GM10266 (cell line): Measurements from ENCODE around the gene PRR4.

ENCODE experiments used
- DNase-seq: peaks from one replicate; pipeline ENCODE4 v3.0.0; 2012; ENCODE audit errors: extremely low spot score
- TF ChIP-seq, protein P1 (sequence below): IDR thresholded peaks from 2 replicates; pipeline ENCODE4 v1.5.1; 2012; ENCODE audit warnings: mild to moderate bottlenecking, low read depth; ENCODE audit not compliant: control insufficient read depth, insufficient read depth; ENCODE audit errors: missing control alignments

PRR4 gene

DNA sequence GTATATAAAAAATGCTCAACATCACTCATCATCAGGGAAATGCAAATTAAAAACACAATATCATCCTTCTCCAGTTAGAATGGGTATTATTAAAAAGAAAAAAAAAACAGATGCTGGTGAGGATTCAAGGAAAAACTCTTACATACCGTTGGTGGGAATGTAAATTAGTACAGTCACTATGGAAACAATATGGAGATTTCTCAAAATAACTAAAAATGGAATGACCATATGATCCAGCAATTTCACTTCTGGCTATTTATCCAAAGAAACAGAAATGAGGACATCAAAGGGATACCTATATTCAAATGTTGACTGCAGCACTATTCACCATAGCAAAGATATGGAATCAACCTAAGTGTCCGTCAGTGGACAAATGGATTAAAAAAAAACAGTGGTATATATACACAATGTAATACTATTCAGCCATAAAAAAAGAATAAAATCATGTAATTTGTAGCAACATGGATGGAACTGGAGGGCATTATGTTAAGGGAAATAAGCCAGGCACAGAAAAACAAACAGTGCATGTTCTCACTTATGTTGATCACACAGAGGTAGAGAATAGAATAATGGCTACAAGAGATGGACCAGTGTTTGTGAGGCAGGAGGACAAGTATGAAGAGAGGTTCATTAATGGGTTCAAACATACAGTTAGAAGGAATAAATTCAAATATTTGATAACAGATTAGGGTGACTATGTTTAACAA lies 14.4 kb upstream of the PRR4 start:
- TF ChIP-seq, protein P1, sequence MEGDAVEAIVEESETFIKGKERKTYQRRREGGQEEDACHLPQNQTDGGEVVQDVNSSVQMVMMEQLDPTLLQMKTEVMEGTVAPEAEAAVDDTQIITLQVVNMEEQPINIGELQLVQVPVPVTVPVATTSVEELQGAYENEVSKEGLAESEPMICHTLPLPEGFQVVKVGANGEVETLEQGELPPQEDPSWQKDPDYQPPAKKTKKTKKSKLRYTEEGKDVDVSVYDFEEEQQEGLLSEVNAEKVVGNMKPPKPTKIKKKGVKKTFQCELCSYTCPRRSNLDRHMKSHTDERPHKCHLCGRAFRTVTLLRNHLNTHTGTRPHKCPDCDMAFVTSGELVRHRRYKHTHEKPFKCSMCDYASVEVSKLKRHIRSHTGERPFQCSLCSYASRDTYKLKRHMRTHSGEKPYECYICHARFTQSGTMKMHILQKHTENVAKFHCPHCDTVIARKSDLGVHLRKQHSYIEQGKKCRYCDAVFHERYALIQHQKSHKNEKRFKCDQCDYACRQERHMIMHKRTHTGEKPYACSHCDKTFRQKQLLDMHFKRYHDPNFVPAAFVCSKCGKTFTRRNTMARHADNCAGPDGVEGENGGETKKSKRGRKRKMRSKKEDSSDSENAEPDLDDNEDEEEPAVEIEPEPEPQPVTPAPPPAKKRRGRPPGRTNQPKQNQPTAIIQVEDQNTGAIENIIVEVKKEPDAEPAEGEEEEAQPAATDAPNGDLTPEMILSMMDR: no peak
- no peak for DNase-seq

DNA sequence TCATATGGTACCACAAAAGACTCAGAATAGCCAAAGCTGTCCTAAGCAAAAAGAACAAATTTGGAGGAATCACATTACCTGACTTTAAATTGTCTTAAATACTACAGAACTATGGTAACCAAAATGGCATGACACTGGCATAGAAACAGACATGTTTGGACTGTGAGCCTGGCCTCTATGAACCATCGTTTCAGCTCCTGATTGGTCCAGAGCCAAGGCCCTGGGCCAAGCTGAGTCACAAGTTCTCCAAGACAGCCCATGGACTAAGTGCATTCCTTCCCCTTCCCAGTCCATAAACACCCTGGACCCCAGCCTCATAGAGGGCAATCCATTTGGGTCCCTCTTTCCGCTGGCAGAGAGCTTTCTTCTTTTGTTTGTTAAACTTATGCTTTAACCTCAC lies 12.1 kb upstream of the PRR4 start:
- DNase-seq: no peak

DNA sequence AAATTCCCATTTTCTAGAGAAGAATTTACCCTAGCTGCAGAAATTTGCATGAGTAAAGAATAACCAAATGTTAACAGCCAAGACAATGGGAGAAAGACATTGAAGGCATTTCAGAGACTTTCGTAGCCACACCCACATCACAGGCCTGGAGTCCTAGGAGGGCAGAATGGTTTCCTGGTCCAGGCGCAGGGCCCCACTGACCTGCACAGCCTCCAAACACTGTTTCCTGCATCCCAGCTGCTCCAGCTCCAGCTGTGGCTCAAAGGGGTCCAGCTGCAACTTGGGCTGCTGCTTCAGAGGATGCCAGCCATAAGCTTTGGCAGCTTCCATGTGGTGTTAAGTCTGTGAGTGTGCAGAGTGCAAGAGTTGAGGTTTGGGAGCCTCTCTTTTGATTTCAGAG lies 6.5 kb upstream of the PRR4 start:
- TF ChIP-seq, protein P1: no peak

More for the DNA sequence above, 12.1 kb upstream of the PRR4 start:
- TF ChIP-seq, protein P1: no peak

DNA sequence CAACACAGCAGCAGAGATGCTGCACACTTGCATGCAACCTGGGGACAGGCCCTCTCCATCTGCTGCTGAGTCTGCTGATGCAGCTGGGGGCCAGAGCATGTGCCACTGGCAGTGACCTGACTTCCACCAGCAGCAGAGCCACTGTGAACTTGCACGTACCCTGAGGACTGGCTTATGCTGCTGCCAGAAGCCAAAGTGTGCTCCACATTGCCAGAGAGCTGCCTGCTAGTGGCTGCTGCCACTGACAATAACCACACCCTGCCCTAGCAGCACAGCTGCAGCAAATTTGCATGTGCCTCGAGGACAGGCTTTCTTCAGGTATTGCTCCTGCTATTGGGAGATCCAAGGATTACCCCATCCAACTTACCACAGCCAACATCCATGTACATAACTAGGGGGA lies 4.5 kb upstream of the PRR4 start:
- no peak for DNase-seq
- TF ChIP-seq, protein P1: no peak

More for the DNA sequence above, 6.5 kb upstream of the PRR4 start:
- DNase-seq: no peak

DNA sequence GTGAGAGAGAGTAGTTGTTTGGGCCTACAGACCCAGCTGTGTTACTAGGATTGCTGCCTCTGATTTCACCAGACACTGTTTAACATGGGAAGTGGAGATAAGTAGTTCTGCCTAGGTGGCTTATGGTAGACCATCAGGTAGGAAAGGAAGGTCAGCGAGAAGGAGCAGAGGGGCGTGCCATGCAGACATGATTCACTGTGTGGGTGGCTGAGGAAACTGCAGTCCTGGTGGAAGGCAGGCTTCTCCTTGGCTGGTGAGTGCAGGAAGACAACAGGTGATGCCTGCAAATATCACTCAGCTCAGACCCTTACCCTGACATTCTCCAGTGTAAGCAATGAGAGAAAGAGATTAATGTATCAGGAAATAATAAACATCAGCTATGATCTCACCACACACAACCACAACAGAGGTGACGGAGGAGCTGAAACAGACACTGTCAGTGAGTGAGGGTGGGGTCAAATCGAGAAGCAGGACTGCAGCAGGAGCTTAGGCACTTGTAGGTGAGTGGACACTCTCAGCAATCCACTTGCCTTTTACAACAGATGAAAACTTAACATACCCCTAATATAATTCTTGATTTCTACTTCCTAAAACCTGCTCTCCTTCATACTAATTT lies 2.1 kb upstream of the PRR4 start:
- TF ChIP-seq, protein P1: no peak
- no peak for DNase-seq

DNA sequence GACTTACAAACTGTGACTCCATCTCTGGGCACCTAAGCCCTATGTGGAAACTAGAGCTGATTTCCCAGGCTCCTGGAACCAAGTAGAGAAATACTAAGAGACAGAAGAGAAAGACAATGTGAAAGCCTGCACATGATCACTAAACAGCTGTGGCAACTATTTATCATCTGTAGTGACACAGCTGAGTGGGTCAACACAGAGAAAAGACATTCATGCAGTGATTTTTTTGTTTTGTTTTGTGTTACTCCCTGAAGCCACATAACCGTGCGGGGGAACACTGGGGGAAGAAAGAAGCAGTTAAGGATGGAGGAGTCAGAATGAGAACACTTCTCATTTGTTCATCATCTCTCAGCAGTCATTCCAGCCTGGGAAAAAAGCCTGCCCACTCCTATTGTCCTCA lies 1.5 kb downstream of the PRR4 start:
- DNase-seq: no peak
- TF ChIP-seq, protein P1: no peak

DNA sequence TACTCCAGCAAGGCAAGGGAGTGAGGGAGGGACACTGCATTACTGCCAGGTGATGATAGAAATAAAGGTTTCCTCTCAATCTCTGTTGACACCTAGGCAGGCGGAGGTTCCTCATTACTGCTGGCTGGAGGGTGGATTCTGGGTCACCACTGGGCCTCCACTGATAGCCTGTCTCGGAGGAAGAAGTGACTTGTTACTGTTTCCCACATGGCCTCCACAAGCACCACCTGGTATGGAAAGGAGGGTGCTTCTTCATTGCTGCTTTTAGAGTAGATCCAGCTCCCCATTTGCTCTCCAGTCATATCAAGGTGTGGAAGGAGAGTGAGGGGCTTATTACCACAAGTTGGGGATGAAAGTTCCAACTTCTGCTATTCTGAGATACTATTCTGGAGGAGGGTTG lies 6.4 kb downstream of the PRR4 start:
- no peak for DNase-seq

More for the DNA sequence above, 6.4 kb downstream of the PRR4 start:
- TF ChIP-seq, protein P1: no peak
